Ovary (tissue), 9 donors: ENCODE measurements around the gene TNIP1. TPM values are rescaled to one million over a fixed set of nuclear protein-coding genes. Genes with fewer than 3 reads are reported as not detected.

Experiments used
- DNase-seq, 5 donors: peaks; one replicate each; pipeline ENCODE4 v3.0.0-alpha.2; 2019 to 2020
- H3K27ac ChIP-seq, 2 donors: fragments of 200-600 bp; one replicate each; pipeline versions ENCODE4 v1.5.1 to v1.8.0; 2019 to 2022
- H3K27me3 ChIP-seq: fragments of 200-600 bp; one replicate; pipeline ENCODE4 v1.8.0; 2022
- H3K36me3 ChIP-seq: fragments of 200-600 bp; sonication (generic); one replicate; pipeline ENCODE4 v1.5.1; 2019
- H3K4me1 ChIP-seq: one replicate; pipeline ENCODE4 v1.8.1; 2013; ENCODE audit warnings: mild to moderate bottlenecking, moderate library complexity; ENCODE audit not compliant: insufficient read depth
- H3K4me3 ChIP-seq: fragments of 200-600 bp; sonication (generic); one replicate; pipeline ENCODE4 v1.5.1; 2017
- H3K9me3 ChIP-seq, 2 donors: fragments of 200-600 bp in 1 of 2; sonication (generic) in 1 of 2; one replicate each; pipeline versions ENCODE4 v1.5.1 to v1.8.1; 2013 to 2019; ENCODE audit warnings: mild to moderate bottlenecking in 1 of 2, moderate library complexity in 1 of 2
- EP300 ChIP-seq: sonication (generic); formaldehyde crosslinking; IDR thresholded peaks from one replicate; pipeline ENCODE4 v1.6.1; 2017; ENCODE audit warnings: antibody characterized with exemption
- POLR2A ChIP-seq: fragments of 450-650 bp; IDR thresholded peaks from one replicate; pipeline ENCODE4 v1.6.1; 2017; ENCODE audit warnings: antibody characterized with exemption, mild to moderate bottlenecking, moderate library complexity
- WGBS, 3 donors: extraction: QIAGEN DNeasy Blood & Tissue Kit in 1 of 3; methylation state at CpG; one replicate each; pipeline versions ENCODE4 v1.1.5 to v1.1.7; 2013 to 2017; 5-methylcytosine and 5-hydroxymethylcytosine counted together
- intact Hi-C, 4 donors: fragments of 100-400 bp; cut with DNase I; formaldehyde crosslinking; loops; one replicate each; pipeline versions ENCODE4 v1.11.0 to v1.15.1; 2022 to 2023
- polyA plus RNA-seq, 2 donors: library from polyadenylated mRNA; stranded (reverse); fragments of 200-250 nt in 1 of 2; fragments of 350-450 nt in 1 of 2; fragmentation: Illumina TruSeq in 1 of 2; extraction: RNeasy Lipid Tissue Mini Kit (QIAGEN cat#74804) in 1 of 2; gene quantifications; one replicate each; pipeline ENCODE4 v1.2.3, GENCODE V29; 2013 to 2014
- total RNA-seq, 7 donors: library from RNA; depleted of rRNA in 2 of 7; stranded (reverse); fragments of >200 nt in 2 of 7; fragmentation: NEBNext Ultra II Directional in 3 of 7; extraction: Animal tissue kit (Norgen Biotek cat#: 25700) in 3 of 7; gene quantifications; one replicate each; pipeline versions ENCODE4 v1.1.0 to v1.2.4, GENCODE V29; 2016 to 2023
- TF ChIP-seq, protein P1 (sequence below), 3 donors: fragments of 450-650 bp in 2 of 3; fragments of 200-600 bp in 1 of 3; IDR thresholded peaks; one replicate each; pipeline versions ENCODE4 v1.5.1 to v1.8.0; 2016 to 2022; ENCODE audit warnings: antibody characterized with exemption in 3 of 3, mild to moderate bottlenecking in 1 of 3
- donor health status: DM: no; HTN: no; CAD: no; lungs with moderate emphysema.
- donor health status: DM: no; HTN: no; CAD: no.
- donor health status: Bipolar disorder and iron deficiency.
- donor health status: DM: yes; HTN: yes; CAD: no.
- donor health status: DM: no; HTN: no; CAD: no.
- donor health status: DM: yes; HTN: yes; CAD: no.

TNIP1 gene
- total and polyA plus RNA-seq, 9 donors, result 39.4 to 89.7 (median 60.6) TPM

DNA sequence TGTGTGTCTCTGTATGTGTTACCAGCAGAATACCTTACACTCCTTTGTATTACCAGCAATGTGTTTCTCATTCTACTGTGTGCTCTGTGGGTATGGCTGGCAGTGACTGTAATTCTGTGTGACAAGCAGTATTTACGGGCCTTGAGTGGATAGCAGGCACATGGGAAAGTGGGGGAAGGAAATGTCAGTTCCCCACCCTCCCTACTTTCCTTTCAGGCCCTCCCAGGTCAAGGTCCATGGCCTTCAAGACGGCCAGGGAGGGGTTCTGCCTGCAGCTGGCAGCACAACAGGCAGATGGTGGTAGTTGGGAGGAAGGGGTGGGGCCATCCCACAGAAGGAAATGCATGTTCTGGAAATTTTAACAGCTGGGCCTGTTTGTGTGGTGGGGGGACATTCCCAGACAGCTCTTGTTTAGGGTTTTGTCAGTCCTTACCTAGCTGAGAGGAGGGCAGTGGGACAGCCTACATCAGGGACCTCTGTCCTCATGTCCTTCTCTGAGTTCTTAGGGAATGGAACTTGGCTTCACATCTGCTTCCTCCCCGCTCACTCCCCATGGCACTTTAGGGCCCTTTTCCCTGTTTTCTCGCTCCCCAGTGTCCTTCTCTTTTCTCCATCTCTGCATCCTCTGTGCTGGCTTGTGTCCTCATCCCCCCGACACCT lies 14.6 kb upstream of the TNIP1 start:
- no peaks in the 10 kb centered on the region for H3K9me3 ChIP-seq
- no peaks in the 10 kb centered on the region for H3K36me3 ChIP-seq
- no peaks in the 10 kb centered on the region for H3K27me3 ChIP-seq
- peaks cover 20% of the 10 kb centered on the region for H3K4me1 ChIP-seq
- peak overlapping the region; percentile 17 to 55 for H3K27ac ChIP-seq
- intact Hi-C loops, result no loop called here
- 13 to 32% (median 15%) methylated on average over 5 of the region's 5 CpGs for WGBS, 3 donors
- no peak overlapping the region for H3K4me3 ChIP-seq
- TF ChIP-seq POLR2A (no peak), EP300 (no peak)
- TF ChIP-seq, protein P1, sequence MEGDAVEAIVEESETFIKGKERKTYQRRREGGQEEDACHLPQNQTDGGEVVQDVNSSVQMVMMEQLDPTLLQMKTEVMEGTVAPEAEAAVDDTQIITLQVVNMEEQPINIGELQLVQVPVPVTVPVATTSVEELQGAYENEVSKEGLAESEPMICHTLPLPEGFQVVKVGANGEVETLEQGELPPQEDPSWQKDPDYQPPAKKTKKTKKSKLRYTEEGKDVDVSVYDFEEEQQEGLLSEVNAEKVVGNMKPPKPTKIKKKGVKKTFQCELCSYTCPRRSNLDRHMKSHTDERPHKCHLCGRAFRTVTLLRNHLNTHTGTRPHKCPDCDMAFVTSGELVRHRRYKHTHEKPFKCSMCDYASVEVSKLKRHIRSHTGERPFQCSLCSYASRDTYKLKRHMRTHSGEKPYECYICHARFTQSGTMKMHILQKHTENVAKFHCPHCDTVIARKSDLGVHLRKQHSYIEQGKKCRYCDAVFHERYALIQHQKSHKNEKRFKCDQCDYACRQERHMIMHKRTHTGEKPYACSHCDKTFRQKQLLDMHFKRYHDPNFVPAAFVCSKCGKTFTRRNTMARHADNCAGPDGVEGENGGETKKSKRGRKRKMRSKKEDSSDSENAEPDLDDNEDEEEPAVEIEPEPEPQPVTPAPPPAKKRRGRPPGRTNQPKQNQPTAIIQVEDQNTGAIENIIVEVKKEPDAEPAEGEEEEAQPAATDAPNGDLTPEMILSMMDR (IDR thresholded peaks at IDR 0.05), result no peak
- peak; percentile 74 to 82 (median 77) for DNase-seq

GRCh38 chr5:151094852-151095245 lies 14.0 kb upstream of the TNIP1 start:
- H3K27ac ChIP-seq, result peak overlapping the region in 1 of 2 donors; percentile 55
- intact Hi-C loops, result no loop called here

DNA sequence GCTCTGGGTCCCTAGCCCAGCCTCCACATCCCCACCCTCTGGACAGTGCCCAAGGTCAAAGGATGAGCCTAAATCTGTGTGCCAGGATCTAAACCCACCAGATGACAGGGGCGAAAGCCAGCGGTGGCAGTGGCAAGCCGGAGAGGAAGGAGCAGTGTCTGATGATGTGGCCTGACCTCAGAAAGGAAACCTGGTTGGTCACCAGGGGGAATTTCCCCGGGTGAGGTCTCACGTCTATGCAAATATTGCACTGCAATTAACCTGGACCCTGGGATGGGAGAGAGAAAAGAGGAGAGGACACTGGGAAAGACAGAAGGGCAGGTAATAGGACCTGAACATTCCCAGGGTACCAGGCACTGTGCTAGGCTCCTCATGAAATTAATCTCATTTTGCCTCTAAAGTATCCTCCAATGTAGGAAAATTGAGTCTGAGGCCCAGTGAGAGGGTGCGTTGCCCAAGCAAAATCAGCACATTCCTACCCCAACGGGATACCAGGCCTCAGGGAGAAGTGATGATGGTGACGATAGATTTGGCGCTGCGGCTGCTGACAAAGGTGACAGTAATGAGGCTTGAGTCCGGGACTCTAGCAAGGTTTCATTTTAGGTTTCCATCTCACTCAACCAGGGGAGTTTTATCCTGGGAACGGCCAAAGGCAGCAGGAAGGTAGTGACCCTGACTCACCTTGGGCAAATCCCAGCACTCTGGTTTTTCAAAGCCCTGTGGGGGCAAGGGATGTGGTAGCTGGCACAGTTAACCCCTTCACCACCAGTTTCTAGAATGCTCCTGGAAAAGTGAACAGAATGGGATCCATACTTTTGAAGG lies 13.4 kb upstream of the TNIP1 start:
- Histone ChIP-seq H3K27ac (peak overlapping the region in 1 of 2 donors; percentile 55), H3K36me3 (no peaks in the 10 kb centered on the region), H3K4me3 (no peak overlapping the region), H3K4me1 (peaks cover 20% of the 10 kb centered on the region), H3K9me3 (no peaks in the 10 kb centered on the region), H3K27me3 (no peaks in the 10 kb centered on the region)
- DNase-seq, result no peak
- intact Hi-C loops, result no loop called here
- WGBS, 3 donors, result 67 to 70% (median 68%) methylated on average over 12 of the region's 12 CpGs
- no peak for TF ChIP-seq EP300
- no peak for TF ChIP-seq POLR2A
- TF ChIP-seq, protein P1 (IDR thresholded peaks at IDR 0.05), result no peak

More at GRCh38 chr5:151094852-151095245, 14.0 kb upstream of the TNIP1 start:
- Histone ChIP-seq H3K4me3 (no peak overlapping the region), H3K4me1 (peaks cover 20% of the 10 kb centered on the region), H3K36me3 (no peaks in the 10 kb centered on the region), H3K27me3 (no peaks in the 10 kb centered on the region), H3K9me3 (no peaks in the 10 kb centered on the region)
- DNase-seq, result peak in 1 of 5 donors; percentile 45
- WGBS, 3 donors, result 12 to 15% (median 14%) methylated on average over 8 of the region's 8 CpGs
- TF ChIP-seq, protein P1 (IDR thresholded peaks at IDR 0.05), result no peak
- TF ChIP-seq EP300 (no peak), POLR2A (no peak)

DNA sequence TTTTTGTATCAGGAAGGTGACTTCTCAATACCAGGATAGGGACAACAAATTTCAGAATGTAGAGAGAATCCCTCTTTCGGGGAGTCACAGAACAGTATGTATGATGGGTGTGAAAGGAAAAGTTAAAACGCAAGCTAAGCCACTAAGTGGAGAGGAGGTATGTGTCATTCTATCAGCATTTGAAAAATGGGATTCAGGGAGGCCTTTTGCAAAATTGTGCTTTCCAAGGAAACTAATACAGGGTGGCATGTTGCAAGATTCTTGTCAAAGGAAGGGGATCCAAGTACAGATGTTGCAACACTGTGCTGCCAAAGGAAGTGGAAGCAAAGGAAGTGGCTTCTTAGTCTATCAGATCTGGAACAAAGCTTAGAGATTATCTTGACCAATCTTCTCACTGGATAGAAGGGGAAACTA lies 12.6 kb upstream of the TNIP1 start:
- peaks cover 20% of the 10 kb centered on the region for H3K4me1 ChIP-seq
- 34 to 41% (median 39%) methylated on average over 2 of the region's 2 CpGs for WGBS, 3 donors
- peak overlapping the region in 1 of 2 donors; percentile 55 for H3K27ac ChIP-seq
- no peak for DNase-seq
- TF ChIP-seq EP300 (no peak), POLR2A (no peak)
- TF ChIP-seq, protein P1 (IDR thresholded peaks at IDR 0.05), result no peak
- H3K9me3 ChIP-seq, result no peaks in the 10 kb centered on the region
- no peaks in the 10 kb centered on the region for H3K27me3 ChIP-seq
- no peak overlapping the region for H3K4me3 ChIP-seq
- intact Hi-C loops, result loop anchor here in 1 of 4 donors (2.0 kb wide), 1 partner anchor 27 kb away; no protein-coding TSS in a partner anchor
- no peaks in the 10 kb centered on the region for H3K36me3 ChIP-seq
